NCI-H748 (cell line): ENCODE data around the gene C19orf12.
"Not testable (repeated sequence)": the region's sequence is repeated elsewhere in the genome, so short reads cannot be mapped to it uniquely, and the experiment has no call there.

Experiments used
- DNase-seq: peaks from one replicate; lab custom pipeline; 2025; ENCODE audit not compliant: unreplicated experiment; lab: John Stamatoyannopoulos, UW

C19orf12 gene

DNA sequence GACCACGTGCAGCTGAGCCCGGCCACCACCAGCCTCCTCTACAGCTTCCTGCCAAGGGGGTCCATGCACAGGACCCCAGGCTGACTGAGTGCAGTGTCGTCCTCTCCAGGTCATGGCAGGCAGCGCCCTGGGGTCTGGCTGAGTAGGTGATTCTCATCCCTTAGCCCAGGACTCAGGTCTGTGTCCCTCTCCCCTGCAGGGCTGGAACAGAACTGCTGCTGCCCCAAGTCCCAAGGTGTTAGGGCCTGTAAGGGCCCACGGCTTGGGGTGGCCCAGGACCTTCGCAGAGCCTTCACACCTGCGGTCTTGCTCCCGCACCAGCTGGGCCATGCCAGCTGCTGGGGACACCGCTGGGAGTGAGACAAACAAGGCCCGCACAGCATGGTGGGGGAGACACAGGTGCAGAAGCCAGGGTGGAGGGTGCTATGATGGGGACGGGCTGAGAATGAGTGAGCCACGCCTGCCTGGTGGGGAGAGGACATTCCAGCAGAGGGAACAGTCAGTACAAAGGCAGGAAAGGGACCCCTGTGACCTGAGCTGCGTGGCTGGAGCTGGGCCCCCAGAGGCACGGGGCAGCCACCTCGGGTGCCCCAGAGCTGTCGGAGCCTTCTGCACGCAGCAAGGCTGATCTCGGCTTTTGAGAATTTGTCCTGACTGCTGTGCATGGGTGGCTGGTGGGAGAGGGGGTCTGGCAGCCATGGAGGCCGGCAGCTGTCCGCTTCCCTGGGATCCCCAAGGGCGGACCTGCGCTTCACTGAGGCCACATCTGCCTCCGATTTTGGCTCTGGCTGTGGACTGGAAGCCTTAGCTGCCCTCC, 37.9 kb downstream of the C19orf12 start:
- DNase-seq, result no peak

GRCh38 chr19:29676586-29676985, 38.5 kb downstream of the C19orf12 start:
- DNase-seq, result no peak

DNA sequence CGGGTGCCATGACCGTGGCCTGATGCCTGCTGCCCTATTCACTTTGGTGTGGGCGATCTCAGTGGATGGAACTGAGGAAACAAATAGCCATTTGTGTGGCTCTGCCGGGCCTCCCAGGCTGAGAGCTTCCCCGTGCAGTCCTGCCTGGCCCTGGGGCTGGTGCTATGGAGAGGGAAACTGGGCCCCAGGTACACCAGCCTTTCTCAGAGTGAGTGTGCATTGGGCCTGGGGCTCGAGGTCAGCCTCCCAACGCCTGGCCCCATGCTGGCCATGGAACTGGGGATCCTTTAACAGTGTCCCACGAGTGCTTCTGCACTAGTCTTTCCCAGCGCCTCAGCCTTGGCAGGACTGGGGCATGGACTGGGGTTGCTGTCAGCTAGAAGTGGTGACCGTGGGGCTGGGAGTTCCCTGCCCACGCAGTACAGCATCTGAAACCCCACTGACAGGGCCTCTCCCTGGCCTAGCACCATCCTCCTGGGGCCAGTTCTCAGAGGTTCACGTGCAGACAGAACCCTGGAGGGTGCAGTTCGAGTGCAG, 39.3 kb downstream of the C19orf12 start:
- no peak for DNase-seq

- DNase-seq, result no peak
These were observed 39.9 kb downstream of the C19orf12 start for GRCh38 chr19:29675120-29675649.

- DNase-seq, result no peak
These were observed 40.5 kb downstream of the C19orf12 start for GRCh38 chr19:29674374-29675119.

DNA sequence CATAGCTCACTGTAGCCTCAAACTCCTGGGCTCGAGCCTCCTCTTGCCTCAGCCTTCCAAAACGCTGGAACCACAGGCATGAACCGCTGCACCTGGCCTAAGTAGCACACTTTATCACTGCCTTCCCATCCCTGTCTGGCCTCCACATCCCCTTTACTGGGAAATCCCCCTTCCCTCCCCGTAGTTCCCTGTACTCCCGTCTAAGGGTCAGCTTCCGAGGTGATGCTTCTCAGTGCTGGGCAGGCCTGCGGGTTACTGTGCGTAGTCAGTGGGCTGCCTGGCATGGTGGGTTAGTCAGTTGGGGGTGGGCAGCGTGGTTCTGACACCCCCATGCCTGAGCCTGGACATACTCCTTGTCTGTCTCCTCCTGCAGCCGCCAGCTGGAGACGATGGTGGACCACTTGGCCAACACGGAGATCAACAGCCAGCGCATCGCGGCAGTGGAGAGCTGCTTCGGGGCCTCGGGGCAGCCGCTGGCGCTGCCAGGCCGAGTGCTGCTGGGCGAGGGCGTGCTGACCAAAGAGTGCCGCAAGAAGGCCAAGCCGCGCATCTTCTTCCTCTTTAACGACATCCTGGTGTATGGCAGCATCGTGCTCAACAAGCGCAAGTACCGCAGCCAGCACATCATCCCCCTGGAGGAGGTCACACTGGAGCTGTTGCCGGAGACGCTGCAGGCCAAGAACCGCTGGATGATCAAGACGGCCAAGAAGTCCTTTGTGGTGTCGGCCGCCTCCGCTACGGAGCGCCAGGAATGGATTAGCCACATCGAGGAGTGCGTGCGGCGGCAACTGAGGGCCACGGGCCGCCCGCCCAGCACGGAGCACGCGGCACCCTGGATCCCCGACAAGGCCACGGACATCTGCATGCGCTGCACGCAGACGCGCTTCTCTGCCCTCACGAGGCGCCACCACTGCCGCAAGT, 41.4 kb downstream of the C19orf12 start:
- no peak for DNase-seq

DNA sequence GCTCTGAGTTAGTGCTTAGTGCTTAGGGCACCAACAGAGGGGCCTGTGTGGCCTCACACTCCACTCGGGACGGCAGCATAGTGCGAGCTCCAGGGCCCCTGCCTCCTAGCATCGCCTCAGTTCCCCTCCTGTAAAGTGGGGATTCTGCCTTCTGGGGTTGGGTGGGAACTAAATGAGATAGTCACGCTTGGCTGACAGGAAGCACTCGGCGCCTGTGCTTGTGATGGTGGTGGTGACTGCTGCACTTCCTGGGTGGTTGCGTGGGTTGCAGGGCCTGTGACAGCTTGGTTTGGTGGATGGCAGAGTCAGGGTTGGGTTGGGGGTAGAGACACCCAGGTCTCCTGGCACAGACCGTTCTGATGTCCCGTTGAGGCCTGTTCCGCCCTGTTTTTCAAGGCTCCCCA, 42.1 kb downstream of the C19orf12 start:
- no peak for DNase-seq

- no peak for DNase-seq
These were observed 42.6 kb downstream of the C19orf12 start for GRCh38 chr19:29672319-29672932.

DNA sequence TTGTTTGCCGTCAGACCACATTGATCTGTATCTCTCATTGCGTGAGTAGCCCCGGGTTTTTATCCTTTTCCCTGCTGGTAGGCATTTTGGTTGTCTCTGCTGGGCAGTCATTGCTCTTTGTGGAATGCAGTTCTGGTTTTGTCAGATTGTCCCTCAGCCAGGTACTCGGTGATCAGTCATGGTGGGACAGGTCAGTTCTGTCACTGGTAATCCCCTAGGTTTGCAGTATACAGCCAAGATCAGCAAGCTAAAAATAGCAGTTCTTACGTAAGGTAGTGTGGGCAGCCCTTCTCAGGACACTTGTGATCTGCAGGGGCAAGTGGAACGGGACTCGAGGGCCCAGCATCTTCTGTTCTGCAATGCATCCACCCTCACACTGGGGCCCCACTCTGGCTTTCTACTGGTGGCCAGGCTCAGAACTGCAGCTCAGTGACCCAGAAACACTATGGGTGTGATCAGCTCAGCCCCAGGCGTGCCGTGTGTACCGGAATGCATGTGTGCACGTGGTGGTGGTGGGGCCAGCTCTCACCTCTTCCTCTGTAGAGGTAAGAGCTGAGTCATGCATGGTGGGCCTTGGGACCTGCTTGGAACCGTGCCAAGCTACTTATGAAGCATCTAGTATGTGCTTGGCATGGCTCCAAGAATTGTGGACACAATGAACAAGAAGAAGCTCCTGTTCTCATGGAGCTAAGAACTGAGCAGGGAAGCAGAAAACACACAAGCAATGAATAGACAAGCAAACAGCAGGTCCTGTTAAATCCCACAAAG, 43.5 kb downstream of the C19orf12 start:
- DNase-seq, result peak; percentile 77

- not testable (repeated sequence) for DNase-seq
These were observed 44.1 kb downstream of the C19orf12 start for GRCh38 chr19:29671026-29671392.

- DNase-seq, result no peak
These were observed 44.8 kb downstream of the C19orf12 start for GRCh38 chr19:29670255-29670654.

GRCh38 chr19:29668746-29669609, 46.1 kb downstream of the C19orf12 start:
- DNase-seq, result no peak

DNA sequence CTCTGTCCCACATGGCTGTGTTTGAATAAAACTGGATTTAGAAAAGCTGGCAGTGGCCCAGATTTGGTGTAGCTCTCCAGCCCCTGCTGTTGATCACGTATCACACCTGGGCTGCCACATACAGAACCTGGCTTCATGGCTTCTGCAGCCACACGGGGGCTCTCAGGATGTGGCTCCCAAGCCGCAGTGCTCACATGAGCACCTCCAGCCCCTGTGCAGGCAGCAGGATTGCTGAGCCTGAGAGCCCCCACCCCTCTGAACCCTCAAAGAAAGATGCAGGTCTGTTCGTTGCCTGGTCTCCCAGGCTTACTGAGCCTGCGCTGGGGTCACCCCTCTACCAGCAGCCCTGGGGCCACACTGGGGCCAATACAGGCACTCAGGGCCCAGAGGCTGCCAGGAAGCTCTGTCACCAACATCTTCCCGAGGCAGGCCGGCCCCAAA, 47.1 kb downstream of the C19orf12 start:
- no peak for DNase-seq

DNA sequence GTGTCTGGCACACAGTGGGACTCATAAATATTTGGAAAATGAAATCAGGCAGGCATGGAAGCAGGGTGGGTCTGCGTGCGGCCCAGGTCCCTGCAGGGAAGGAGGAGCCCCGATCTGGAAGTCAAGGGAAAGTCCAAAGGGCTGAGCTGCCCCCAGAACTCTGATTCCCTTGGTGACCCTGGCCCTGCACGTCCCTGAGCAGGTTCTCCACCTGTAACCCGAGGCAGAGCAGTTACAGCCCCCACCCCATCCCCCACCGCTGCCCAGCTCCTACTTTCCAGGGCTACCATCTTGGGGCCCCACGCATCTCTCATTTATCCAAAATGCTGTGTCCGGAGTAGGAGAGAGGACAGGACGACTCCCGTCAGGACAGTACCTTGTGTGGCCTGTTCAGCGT, 47.7 kb downstream of the C19orf12 start:
- DNase-seq, result no peak

GRCh38 chr19:29666578-29667386, 48.3 kb downstream of the C19orf12 start:
- no peak for DNase-seq

DNA sequence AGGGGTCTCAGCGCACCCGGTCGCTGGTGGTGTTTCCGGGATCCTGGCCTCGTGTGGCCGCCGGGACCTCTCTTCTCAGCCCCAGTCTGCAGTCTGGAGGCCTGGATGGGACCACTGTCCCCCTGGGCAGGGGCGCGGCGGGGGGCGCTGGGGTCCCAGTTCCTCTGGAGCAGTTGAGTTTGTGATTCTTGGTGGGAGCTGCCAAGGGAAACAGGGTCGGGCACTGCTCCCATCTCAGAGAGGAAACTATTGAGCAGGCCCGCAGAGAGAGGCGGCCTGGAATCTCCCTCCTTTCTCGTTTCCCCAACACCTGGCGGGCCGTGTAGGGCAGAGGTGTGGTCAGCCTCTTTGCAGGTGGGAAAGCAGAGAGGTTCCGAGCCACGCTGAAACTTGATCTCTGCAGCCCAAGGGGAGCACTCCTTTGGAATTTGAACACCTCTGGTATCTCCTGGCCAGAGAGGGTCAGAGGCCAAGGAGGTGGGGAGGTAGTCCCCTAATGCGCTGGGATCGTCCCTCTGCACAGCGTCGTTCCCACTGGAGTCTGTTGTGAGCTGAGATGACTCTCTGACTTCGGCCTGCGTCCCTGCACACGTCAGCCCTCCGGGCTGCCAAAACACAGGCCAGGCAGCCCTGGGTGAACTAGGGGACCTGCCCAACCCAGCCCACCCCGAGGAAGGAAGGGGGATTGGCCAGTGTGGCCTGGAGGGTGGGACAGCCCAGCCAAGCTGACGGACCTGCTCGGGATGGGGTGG, 49.1 kb downstream of the C19orf12 start:
- DNase-seq, result no peak

DNA sequence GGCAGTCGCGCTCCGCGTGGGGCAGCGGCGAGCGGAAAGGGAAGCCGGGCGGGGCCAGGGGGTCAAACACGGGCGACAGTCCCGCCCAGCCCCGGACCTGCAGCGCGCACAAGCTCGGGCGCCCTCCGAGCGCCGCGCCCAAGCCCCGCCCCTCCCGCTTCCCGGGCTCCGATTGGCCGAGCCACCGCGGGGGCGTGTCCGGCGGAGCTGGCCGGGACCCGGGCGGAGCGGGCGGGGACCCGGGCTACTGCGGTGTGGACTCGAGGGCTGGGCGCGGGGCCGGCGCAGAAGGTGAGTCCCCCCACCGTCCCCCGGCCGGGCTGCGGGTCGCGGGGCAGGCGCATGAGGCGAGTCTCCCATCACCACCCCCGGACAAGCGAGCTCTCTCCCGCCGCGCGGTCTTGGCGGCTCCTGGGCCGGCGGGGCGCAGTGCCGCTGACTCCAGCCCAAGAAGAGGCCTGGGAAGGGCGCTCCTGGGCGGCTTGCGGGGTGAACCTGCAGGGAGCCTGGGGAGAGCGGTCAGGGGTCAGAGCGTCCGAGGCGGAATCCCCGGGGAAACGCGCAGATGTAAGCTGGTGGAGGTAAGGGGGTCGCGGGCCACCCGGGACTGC, 49.7 kb downstream of the C19orf12 start, which contains the start of gene PLEKHF1:
TSS of gene PLEKHF1 (plus strand) at position 247 of the 611 bp plus-strand sequence. CDS start 8,379 bp downstream, outside the sequence.
- DNase-seq, result peak; percentile 85
